D721Med (cell line): ENCODE results near the gene FGGY.

Experiments
- DNase-seq: peaks from one replicate; pipeline ENCODE4 v3.0.0; 2011; ENCODE audit warnings: low spot score; ENCODE audit not compliant: insufficient read length
- FAIRE-seq: peaks from 2 replicates; lab custom pipeline; 2011; peaks lifted over from hg19 to GRCh38; lab: Jason Lieb, UNC
- CTCF ChIP-seq: IDR thresholded peaks from 2 replicates; pipeline ENCODE4 v1.5.1; 2012; ENCODE audit warnings: mild to moderate bottlenecking, control low read depth; ENCODE audit not compliant: insufficient read depth; ENCODE audit errors: missing control alignments

FGGY gene

GRCh38 chr1:59393211-59394180, 96.6 kb downstream of the FGGY start:
- no peak for DNase-seq

GRCh38 chr1:59394706-59395425, 98.0 kb downstream of the FGGY start:
- FAIRE-seq (no peak), DNase-seq (no peak)
- no peak for TF ChIP-seq CTCF

More at GRCh38 chr1:59393211-59394180, 96.6 kb downstream of the FGGY start:
- no peak for FAIRE-seq
- TF ChIP-seq CTCF, result no peak

GRCh38 chr1:59396387-59396786, 99.5 kb downstream of the FGGY start:
- FAIRE-seq (no peak), DNase-seq (no peak)
- TF ChIP-seq CTCF, result no peak

- DNase-seq (no peak), FAIRE-seq (no peak)
- no peak for TF ChIP-seq CTCF
Measured at GRCh38 chr1:59397139-59397858, 100.4 kb downstream of the FGGY start.

GRCh38 chr1:59399642-59400041, 102.7 kb downstream of the FGGY start:
- no peak for TF ChIP-seq CTCF
- no peak for DNase-seq
- FAIRE-seq, result no peak

GRCh38 chr1:59401581-59401980, 104.7 kb downstream of the FGGY start:
- TF ChIP-seq CTCF, result no peak
- FAIRE-seq (no peak), DNase-seq (no peak)
